Activated naive CD8-positive, alpha-beta T cell treated with anti-CD3 and anti-CD28 coated beads, Interleukin-2, amount 50 U/mL, for 24 hours (primary cell): ENCODE results near the gene TTC13.

Experiments
- ATAC-seq: fragments of 150-1000 bp; cut with Tn5 transposase; one replicate; pipeline ENCODE4 v1.10.0; 2021
- DNase-seq: peaks from one replicate; pipeline ENCODE4 v3.0.0; 2021
- H3K27ac Mint-ChIP-seq: one replicate; pipeline ENCODE4 v1.8.0; 2021; ENCODE audit warnings: mild to moderate bottlenecking, mixed read lengths
- H3K27me3 Mint-ChIP-seq: one replicate; pipeline ENCODE4 v1.8.0; 2021; ENCODE audit warnings: mixed read lengths
- H3K36me3 Mint-ChIP-seq: one replicate; pipeline ENCODE4 v1.8.0; 2021; ENCODE audit warnings: low read depth, mixed read lengths
- H3K4me1 Mint-ChIP-seq: one replicate; pipeline ENCODE4 v1.8.0; 2021; ENCODE audit warnings: mixed read lengths
- H3K4me3 Mint-ChIP-seq: one replicate; pipeline ENCODE4 v1.8.0; 2021; ENCODE audit warnings: mild to moderate bottlenecking, moderate library complexity, mixed read lengths
- H3K9me3 Mint-ChIP-seq: one replicate; pipeline ENCODE4 v1.8.0; 2021; ENCODE audit warnings: mixed read lengths

TTC13 gene

DNA sequence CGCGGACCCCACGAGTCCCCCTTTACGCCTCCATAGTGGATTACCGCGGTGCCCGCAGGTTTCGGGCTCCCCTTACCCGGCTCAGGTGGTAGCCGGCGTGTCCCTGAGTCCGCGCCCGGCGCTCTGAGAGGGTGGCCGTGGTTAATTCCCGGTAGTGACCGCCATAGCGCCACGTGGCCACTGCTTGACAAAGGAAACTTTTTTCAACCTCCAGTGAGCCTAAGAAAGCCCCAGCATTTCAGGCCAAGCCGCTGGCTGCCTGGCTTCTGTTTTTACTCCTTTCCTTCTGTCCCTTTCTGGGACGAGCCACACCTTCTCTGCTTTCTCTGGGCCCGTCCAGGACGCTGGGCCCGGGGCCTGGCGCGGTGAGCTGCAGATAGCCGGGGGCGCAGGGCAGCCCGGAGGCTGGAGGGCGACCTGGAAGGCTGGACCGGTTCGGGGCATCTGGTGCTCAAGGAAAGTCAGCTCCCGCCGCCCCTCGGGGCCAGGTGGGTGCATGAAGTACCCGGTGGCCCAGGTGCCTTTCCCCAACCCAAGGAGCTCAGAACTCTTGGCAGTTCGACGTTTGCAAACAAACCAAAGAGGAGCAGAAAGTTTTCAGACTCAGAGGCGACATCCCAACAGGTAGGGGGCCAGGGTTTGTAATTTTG is 109.8 kb downstream of the TTC13 start:
- peaks cover 19% of the 10 kb centered on the region for H3K4me1 Mint-ChIP-seq
- ATAC-seq (peak; percentile 33), DNase-seq (peak; percentile 6)
- H3K9me3 Mint-ChIP-seq, result no peaks in the 10 kb centered on the region
- H3K4me3 Mint-ChIP-seq, result peak overlapping the region; percentile 77
- peaks cover 30% of the 10 kb centered on the region for H3K27me3 Mint-ChIP-seq
- H3K36me3 Mint-ChIP-seq, result no peaks in the 10 kb centered on the region
- no peak overlapping the region for H3K27ac Mint-ChIP-seq

DNA sequence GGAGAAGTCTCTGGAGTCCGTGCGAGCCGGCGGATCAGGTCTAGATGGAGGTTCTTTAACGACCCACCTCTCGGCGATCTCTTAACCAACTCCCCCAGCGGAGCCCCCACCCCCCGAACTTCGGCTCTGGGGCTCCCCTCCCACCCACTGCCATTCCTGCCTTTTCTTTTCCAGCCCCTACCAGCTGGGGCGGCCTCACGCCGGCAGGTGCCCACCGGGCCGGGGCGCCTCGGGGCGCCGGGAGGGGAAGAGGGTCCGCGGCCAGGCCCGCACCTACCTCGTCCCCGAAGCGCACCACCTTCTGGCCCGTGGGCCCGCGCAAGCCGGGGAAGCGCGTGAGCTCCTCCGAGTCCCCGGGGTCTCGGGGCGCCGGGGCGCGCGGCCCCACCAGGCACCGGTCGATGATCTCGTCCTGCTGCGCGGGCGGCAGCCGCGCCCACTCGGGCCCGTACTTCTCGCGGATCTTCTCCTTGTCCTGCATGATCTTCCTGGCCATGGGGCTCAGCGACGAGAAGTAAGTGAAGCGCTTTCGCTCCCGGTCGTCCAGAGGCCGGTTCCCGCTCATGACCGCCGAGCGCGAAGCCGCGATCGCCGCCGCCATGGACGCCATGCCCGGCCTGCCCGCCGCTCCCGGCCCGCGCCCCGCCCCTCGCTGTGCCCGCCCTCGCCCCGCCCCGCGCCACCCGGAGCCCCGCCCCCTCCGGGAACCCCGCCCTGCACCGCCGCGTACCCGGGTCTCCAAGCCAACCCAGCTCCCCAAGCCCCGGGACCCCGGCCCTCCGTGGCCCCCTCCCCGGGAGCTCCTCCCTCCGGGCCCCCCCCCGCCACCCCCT is 110.5 kb downstream of the TTC13 start, which contains the start of gene C1orf198:
TSS of gene C1orf198 (minus strand) at position 619 of the 833 bp plus-strand sequence. CDS start at position 610, 9 bp downstream.
- Mint-ChIP-seq H3K27me3 (peaks cover 30% of the 10 kb centered on the region), H3K36me3 (no peaks in the 10 kb centered on the region), H3K4me3 (peak within 1 kb of the TSS; percentile 81), H3K4me1 (peaks cover 23% of the 10 kb centered on the region), H3K27ac (peak within 1 kb of the TSS; percentile 60), H3K9me3 (no peaks in the 10 kb centered on the region)
- peak; percentile 79 for DNase-seq
- peak; percentile 90 for ATAC-seq

DNA sequence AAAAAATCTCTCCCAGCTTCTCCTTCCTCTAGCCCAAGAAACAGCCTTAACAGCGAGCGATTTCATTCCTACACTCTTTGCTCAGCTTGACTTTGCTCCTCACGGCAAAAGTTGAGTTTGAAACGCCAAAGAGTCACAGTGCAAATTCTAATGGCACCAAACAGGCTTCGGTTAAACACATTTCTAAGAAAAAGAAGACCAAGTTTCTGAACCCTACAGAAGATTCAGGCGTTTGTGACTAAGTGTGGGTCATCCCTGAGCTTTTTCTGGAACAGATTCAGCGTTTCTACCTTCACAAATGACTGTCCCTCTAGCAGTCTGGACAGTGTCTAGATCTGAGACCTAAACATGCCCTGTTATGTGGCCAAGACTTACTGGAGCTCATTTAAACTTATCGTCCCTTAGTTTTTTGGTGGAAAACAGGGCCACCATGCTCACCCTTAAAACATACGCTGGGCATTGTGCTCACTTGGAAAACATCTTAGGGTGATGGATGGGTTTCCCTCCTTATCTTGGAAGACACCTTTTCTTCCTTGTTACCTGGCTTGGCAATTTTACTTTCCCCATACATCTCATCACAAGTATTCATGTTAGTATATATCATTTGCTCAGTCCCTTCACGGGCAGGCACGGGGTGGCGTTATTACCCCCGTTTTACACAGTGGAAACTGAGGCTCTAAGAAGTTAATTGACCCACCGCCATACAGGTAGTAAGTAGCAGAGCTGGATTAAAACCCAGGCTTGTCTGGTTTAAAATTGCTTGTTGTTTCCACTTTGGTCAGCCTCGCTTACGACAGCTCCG is 111.4 kb downstream of the TTC13 start:
- H3K27ac Mint-ChIP-seq, result peak overlapping the region; percentile 53
- H3K9me3 Mint-ChIP-seq, result no peaks in the 10 kb centered on the region
- peaks cover 30% of the 10 kb centered on the region for H3K27me3 Mint-ChIP-seq
- ATAC-seq (no peak), DNase-seq (no peak)
- H3K4me1 Mint-ChIP-seq, result peaks cover 28% of the 10 kb centered on the region
- H3K36me3 Mint-ChIP-seq, result no peaks in the 10 kb centered on the region
- H3K4me3 Mint-ChIP-seq, result peak overlapping the region; percentile 81

DNA sequence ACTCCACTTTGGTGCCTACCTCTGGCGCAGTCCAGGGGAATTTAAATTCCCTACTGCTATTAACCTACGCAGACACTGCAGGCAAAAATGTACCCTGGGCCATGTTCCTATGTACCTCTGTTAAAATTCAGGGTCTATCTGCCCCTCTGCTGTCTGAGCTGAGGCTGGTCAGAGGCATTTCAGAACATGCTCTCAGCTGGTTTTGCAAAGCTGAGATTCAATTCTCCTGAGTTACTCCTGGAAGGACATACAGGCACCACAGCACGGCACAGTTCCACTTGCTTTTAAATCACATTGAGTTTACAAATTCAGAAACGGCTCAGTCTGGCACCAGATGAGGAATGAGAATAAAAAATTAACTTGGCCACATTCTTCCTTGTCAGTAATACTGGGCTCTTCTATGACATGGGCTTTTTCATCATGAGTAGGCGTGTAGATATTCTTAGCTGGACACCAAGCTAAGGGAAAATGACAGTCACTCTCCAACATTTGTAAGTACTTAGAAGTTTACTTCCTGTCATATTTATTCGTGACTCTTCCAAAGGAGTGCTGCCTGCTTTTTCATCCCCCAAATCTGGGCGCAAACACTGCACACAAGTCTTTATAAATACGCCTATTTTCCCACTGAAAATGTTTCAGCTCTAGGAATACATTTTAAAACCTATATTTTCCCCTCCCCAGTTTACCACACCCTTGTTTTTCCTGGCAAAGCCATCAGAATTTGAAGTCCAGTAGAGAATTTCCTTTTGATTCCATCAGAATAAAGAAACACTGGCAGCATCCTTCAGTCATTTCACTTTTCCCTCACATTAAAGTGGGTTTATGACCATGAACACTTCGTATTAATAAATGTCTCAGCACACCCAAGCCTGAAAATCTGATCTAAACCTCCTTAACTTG is 112.2 kb downstream of the TTC13 start:
- H3K9me3 Mint-ChIP-seq, result no peaks in the 10 kb centered on the region

DNA sequence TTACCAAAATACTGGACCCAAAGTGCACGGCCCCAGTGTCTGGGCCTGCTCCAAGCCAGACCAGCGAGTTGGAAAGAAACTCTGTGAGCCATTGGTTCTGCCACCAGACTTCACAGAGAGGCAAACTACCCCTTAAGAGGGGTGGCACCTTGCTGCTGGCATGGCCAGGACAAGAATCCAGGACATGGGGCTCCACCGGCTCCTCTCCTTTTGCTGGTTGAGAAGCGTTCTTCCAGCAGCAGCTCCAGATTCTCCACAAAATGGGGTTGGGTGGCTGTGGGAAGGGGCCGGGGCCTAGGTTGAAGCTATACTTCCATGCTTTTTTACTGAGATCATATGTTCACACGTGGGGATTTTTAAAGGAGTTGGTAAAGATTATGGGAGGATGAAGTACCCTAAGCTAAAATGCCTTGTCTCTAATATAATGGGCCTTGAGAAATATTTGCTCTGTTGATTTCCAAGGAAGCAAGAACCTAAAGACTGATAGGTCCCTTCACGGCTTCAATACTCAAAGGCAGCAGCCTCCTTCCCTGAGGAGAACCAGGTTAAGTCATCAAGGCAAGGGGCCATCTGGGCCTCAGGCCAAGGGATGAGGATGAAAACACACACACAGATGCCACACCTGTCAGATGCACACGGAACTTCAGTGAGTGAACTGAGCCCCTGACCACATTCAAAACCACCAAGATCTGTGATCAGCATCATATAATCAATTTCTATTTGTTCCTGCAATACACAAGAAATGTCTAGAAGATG is 113.4 kb downstream of the TTC13 start:
- no peak for ATAC-seq
- H3K27ac Mint-ChIP-seq, result no peak overlapping the region
- H3K36me3 Mint-ChIP-seq, result no peaks in the 10 kb centered on the region
- no peaks in the 10 kb centered on the region for H3K9me3 Mint-ChIP-seq
- H3K4me1 Mint-ChIP-seq, result peaks cover 28% of the 10 kb centered on the region
- DNase-seq, result no peak
- no peak overlapping the region for H3K4me3 Mint-ChIP-seq
- peaks cover 21% of the 10 kb centered on the region for H3K27me3 Mint-ChIP-seq

More for the DNA sequence above, 112.2 kb downstream of the TTC13 start:
- Mint-ChIP-seq H3K27me3 (peaks cover 24% of the 10 kb centered on the region), H3K27ac (no peak overlapping the region), H3K36me3 (no peaks in the 10 kb centered on the region), H3K4me1 (peaks cover 28% of the 10 kb centered on the region), H3K4me3 (peak overlapping the region; percentile 81)
- ATAC-seq (no peak), DNase-seq (no peak)

GRCh38 chr1:230864441-230864840 is 114.2 kb downstream of the TTC13 start:
- Mint-ChIP-seq H3K4me1 (peaks cover 28% of the 10 kb centered on the region), H3K4me3 (no peak overlapping the region), H3K27ac (no peak overlapping the region), H3K27me3 (peaks cover 13% of the 10 kb centered on the region), H3K9me3 (no peaks in the 10 kb centered on the region), H3K36me3 (no peaks in the 10 kb centered on the region)
- no peak for ATAC-seq
- no peak for DNase-seq

- Mint-ChIP-seq H3K36me3 (no peaks in the 10 kb centered on the region), H3K4me3 (no peak overlapping the region), H3K27me3 (peaks cover 12% of the 10 kb centered on the region), H3K4me1 (peaks cover 26% of the 10 kb centered on the region), H3K27ac (no peak overlapping the region), H3K9me3 (no peaks in the 10 kb centered on the region)
- DNase-seq (no peak), ATAC-seq (no peak)
Observed at GRCh38 chr1:230863449-230863848, 115.2 kb downstream of the TTC13 start.

GRCh38 chr1:230861970-230862595 is 116.6 kb downstream of the TTC13 start:
- no peak overlapping the region for H3K27ac Mint-ChIP-seq
- H3K4me1 Mint-ChIP-seq, result peaks cover 19% of the 10 kb centered on the region
- ATAC-seq, result no peak
- no peak for DNase-seq
- no peaks in the 10 kb centered on the region for H3K36me3 Mint-ChIP-seq
- H3K9me3 Mint-ChIP-seq, result no peaks in the 10 kb centered on the region
- no peak overlapping the region for H3K4me3 Mint-ChIP-seq
- peaks cover 6% of the 10 kb centered on the region for H3K27me3 Mint-ChIP-seq

DNA sequence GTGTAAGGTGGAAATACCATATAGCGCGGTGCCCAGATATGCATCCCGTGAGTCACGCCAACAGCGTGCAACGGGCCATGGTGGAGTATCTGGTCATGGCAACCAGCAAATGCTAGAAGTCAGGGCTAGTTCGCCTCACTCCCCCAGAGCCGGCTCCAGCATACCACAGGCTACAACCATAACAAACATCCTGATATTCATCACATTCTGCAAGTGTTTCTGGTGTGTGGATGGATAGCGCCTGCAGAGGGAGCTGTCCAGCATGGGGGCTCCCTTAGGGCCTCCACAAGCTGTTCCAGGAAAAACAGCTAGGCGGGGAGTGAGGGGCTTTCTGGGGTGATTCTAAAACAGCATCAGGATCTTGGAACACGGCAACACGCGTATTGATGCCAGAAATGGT is 117.2 kb downstream of the TTC13 start:
- H3K27me3 Mint-ChIP-seq, result peaks cover 2% of the 10 kb centered on the region
- peaks cover 13% of the 10 kb centered on the region for H3K4me1 Mint-ChIP-seq
- ATAC-seq (no peak), DNase-seq (no peak)
- no peak overlapping the region for H3K27ac Mint-ChIP-seq
- no peak overlapping the region for H3K4me3 Mint-ChIP-seq
- H3K36me3 Mint-ChIP-seq, result no peaks in the 10 kb centered on the region
- no peaks in the 10 kb centered on the region for H3K9me3 Mint-ChIP-seq

DNA sequence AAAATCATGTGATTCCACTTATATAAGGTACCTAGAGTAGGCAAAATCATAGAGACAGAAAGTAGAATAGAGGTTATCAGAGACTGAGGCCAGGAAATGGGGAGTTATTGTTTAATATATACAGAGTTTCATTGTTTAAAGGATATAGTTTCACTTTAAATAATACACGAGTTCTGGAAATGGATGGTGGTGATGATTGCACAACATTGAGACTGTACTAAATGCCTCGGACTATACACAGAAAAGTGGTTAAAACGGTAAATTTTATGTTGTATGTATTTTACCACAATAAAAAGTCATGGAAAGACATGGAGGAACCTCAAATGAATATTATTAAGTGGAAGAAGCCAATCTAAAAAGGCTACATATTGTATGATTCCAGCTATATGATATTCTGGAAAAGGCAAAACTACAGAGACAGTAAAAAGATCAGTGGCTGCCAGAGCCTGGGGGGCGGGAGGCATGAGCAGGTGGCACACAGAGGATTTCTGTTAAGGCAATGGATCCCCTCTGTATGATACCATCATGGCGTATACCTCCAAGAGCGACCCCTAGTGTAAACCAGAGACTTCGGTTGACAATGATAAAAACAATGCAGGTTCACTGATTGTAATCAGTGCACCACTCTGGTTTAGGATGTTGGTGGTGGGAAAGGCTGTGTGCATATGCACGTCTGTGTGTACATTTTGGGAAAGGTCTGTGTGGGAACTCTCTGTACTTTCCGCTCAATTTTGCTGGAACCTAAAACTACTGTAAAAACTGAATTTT is 117.9 kb downstream of the TTC13 start:
- Mint-ChIP-seq H3K4me3 (no peak overlapping the region), H3K36me3 (no peaks in the 10 kb centered on the region), H3K27me3 (no peaks in the 10 kb centered on the region), H3K4me1 (peaks cover 9% of the 10 kb centered on the region), H3K27ac (no peak overlapping the region), H3K9me3 (no peaks in the 10 kb centered on the region)
- no peak for ATAC-seq
- no peak for DNase-seq

GRCh38 chr1:230858918-230859729 is 119.5 kb downstream of the TTC13 start:
- Mint-ChIP-seq H3K27me3 (no peaks in the 10 kb centered on the region), H3K36me3 (no peaks in the 10 kb centered on the region), H3K4me1 (peaks cover 9% of the 10 kb centered on the region), H3K27ac (no peak overlapping the region), H3K4me3 (no peak overlapping the region), H3K9me3 (no peaks in the 10 kb centered on the region)
- DNase-seq, result no peak
- no peak for ATAC-seq
